ENCODE results near the gene FAM25A.
"Not testable (repeated sequence)": the region's sequence is repeated elsewhere in the genome, so short reads cannot be mapped to it uniquely, and the experiment has no call there.

Gene FAM25A

GRCh38 chr10:87013528-87013927, 6.6 kb upstream of the FAM25A start:
- DNase-seq (ENCODE audit: low spot score): not testable (repeated sequence)

DNA sequence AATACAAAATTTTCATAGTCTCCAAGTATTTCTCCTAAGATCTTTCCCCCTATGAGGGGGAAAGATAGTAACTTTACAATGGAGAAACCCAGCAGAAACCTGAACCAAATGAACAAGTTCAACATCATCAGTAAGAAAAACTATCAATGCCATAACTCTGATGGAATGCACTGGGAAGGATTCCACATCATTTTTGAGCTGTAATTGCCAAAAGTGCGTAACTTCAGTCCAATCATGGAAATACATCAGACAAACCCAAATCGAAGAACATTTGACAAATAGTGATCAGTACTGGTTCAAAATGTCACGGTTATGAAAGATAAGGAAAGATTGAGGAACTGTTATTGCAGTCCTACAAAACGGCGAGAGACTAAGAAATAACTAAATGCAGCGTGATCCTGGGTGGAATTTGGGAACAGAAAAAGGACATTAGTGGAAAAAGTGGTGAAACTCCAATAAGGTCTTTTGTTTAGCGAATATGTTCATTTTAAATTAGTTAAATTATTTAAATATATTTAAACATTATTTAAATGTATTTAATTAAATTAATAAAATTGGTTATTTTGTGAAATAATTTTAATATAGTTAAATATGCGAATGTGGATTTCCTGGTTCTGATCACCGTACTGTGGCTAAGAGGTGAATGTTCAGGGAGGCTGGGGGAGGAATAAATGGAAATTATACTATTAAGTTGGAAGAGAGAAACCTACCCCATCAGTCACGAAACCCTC, 4.9 kb upstream of the FAM25A start:
- not testable (repeated sequence) for DNase-seq (ENCODE audit: low spot score)

DNA sequence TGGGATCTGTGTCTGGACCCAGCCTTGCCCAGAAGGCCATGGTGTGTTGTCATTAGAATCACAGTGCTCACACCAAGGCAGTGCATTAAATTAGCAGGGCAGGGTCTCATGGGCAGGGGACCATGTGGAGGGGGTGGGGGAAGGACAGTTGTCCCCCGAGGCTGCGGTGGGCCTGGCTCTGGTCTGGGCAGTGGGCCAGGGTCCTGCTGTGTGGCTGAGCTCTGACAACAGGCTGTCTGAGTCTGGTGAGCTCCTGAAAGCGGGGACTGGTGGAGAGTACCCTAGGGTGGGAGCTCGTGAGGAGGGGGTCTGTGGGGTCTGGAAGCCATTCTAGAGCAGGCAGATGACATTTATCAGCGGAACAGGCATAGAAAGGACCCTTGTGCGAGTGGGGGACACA, 2.0 kb upstream of the FAM25A start:
- DNase-seq (ENCODE audit: low spot score): not testable (repeated sequence)

DNA sequence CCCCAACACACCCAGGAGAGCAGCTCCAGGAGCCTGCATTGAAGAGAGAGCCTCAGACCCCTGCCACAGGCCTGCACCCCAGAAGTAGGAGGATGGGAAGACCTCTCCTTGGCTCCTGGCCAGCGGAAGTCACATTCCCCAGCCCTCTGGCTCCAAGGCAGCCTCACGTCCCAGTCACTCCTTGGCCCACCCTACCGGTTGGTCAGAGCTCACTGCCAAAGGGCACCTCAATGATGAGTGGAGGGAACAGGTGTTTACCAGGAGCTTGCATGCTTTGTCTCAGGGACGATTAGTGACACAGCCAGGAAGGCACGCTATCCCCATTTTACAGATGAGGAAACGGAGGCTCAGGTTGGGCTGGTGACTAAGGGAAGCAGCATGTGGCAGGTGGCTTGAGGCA, 1.0 kb upstream of the FAM25A start:
- DNase-seq (ENCODE audit: low spot score): not testable (repeated sequence)

GRCh38 chr10:87019504-87019903, 590 bp upstream of the FAM25A start:
- DNase-seq (ENCODE audit: low spot score): not testable (repeated sequence)

GRCh38 chr10:87025285-87025958, 5.3 kb downstream of the FAM25A start:
- peak; percentile 3 for DNase-seq (ENCODE audit: low spot score)

DNA sequence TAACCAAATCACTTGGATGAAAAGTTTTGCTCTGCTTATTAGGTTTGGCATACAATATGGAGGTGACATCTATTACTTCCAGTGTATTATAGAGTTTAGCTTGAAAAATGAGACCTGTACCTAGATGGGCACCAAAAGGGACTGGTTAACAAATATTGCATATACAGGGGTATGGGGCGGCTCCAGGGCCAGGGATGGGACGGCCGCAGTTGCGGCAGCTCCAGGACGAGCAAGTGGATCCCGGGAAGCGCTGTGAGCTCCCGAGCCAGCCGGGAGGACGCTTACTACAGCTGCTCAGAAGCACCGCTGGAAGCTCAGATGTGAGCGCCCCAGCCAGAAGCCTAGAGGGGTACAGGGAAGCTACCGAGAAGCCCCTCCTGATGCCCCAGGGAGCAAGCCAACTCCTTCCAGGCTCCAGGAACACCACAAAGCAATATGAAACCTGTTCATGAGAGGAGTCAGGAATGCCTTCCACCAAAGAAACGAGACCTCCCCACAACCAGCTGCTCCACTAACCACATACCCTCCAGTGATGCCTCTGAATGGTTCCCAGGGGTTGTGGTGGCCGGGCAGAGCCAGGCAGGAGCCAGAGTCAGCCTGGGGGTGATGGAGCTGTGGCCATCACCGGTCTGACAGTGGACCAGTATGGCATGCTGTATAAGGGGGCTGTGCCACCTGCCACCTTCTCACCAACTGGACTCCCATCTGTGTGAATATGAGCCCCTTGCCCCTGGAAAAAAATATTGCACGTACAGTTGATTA, 6.8 kb downstream of the FAM25A start:
- not testable (repeated sequence) for DNase-seq (ENCODE audit: low spot score)

GRCh38 chr10:87030419-87030818, 10.3 kb downstream of the FAM25A start:
- DNase-seq (ENCODE audit: low spot score): not testable (repeated sequence)

DNA sequence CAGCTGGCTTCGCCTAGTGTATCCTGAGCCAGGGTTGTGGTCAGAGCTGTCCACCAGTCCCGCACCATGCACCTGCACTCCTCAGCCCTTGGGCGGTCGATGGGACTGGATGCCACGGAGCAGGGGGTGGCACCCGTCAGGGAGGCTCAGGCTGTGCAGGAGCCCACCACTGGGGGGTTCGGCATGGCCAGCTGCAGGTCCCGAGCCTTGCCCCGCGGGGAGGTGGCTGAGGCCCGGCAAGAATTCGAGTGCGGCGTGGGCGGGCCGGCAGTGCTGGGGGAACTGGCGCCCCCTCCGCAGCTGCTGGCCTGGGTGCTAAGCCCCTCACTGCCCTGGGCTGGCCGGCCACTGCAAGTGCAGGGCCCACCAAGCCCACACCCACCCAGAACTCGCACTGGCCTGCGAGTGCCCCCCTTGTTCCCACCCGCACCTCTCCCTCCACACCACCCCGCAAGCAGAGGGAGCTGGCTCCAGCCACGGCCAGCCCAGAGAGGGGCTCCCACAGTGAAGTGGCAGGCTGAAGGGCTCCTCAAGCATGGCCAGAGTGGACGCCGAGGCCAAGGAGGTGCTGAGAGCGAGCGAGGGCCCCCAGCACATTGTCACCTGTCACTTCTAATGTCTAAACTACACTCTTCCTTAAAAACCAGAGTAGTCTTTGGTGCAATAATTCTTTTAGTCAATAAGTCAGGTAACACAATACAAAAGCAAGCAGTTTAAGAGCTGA, 11.0 kb downstream of the FAM25A start:
- DNase-seq (ENCODE audit: low spot score): no peak

- DNase-seq (ENCODE audit: low spot score): no peak
Observed at GRCh38 chr10:87036623-87037022, 16.5 kb downstream of the FAM25A start.

- no peak for DNase-seq (ENCODE audit: low spot score)
Observed at GRCh38 chr10:87038286-87038717, 18.2 kb downstream of the FAM25A start.

DNA sequence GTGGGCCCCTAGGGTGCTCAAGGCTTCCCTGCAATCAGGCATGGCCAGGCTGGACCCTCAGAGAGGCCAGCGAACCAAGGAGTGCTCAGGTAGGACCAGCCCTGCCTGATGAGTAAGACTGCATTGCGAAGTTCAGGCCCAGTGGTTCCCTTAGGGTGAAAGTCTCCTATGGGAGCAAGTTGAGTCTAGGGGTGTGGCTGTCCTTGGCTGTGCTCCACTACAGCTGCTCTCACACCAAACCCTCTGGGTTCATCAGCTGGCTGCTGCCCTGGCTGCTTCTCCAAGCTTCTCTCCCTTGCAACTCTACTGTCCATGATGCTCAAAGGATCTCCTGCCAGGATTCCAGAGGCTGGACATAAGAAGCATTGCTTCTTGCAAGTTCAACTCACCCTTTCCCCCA, 18.7 kb downstream of the FAM25A start:
- DNase-seq (ENCODE audit: low spot score): no peak

- DNase-seq (ENCODE audit: low spot score): not testable (repeated sequence)
Observed at GRCh38 chr10:87043579-87043978, 23.5 kb downstream of the FAM25A start.

DNA sequence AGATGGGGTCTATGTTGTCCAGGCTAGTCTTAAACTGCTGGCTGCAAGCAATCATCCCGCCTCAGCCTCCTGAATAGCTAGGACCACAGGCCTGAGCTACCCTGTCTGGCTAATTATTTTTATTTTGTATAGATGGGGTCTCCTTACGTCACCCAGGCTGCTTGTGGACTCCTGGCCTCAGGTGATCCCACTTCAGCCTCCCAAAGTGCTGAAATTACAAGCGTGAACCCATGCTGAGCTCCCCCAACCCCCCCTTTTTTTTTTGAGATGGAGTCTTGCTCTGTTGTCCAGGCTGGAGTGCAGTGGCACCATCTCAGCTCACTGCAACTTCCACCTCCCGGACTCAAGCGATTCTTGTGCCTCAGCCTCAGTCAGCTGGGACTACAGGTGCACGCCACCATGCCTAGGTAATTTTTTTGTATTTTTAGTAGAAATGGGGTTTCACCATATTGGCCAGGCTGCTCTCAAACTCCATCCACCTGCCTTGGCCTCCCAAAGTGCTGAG, 25.4 kb downstream of the FAM25A start:
- no peak for DNase-seq (ENCODE audit: low spot score)

DNA sequence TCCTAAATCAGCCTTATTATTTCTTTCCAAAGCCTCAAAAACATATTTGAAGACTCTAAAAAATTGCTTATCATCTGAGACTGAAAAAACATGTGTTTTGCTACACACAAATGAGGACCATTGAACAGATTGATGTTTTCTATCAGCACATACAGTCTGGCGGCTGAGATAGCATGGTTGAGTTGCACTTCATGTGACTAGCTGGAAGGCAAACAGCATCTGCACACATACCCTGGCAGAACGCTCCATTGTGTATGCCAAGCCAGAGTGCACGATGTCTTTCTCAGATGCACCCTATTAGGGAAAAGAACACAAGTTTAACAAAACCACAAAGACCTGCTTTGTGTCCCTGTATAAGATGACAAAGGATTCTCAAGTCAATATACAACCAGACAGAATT, 33.0 kb downstream of the FAM25A start:
- DNase-seq (ENCODE audit: low spot score): no peak

DNA sequence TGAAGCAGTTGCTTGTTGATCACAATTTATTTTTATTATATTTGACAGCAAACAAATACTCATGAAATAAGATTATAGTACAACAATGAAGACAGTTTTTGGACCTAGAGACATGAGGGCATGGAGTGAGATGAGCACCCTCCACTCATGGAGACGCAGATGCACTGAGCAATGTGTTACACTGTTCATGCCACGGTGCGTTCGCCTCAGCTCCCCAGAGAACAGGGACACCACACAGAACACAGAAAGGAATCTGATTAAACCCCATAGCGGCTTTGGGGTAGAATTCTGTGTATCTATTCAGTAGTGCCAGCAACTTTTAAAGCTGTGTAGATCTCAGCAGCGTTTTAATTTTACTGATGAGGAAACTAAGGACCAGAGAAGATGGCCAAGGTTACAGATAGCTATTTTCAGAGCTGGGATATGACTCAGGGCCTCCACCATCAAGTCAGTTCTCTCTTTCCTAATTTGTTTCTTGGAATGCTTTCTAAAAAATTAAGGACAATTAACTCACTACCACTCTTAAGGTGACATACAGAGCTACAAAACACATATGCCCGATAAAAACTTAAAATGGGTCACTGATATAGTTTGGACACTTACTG, 33.6 kb downstream of the FAM25A start:
- no peak for DNase-seq (ENCODE audit: low spot score)

DNA sequence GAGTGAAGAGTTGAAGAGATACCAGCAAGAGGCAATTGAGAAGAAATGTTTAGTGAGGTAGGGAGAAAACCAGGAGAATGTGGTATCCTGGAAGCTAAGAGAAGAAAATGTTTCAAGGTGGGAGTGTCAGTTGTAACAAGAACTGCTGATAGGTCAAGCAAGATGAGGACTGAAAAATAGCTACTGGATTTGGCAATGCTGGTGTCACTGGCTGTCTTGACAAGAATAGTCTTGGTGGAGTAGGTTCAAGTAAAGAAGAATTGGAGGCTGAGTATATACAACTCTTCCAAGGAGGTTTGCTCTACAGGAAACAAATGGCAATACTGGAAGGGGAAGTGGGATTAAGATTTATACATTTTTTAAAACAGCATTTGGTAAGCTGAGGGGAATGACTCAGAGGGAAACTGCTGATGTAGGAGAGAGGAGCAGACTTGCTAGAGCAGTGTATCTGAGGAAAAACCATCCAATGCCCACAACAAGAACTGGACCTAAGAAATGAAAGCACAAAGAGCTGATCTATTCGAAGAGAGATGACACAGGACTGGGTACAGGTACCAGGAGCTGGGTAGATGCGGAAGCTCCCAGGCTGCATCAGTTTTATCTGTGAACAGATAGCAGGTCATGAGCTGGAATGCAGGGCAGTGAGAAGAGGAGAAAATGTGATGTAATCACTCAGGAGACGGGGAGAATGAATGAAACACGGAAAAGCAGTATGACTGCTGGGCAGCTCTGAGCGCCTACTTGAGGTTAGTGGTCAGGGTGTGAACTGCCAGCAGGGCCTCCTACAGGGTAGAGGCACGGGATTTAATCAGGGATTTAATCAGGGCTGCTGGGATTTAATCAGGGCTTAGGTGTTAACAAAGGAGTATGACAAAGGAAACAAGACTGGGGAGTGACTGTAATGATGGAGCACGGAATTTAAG, 34.5 kb downstream of the FAM25A start:
- DNase-seq (ENCODE audit: low spot score): no peak

DNA sequence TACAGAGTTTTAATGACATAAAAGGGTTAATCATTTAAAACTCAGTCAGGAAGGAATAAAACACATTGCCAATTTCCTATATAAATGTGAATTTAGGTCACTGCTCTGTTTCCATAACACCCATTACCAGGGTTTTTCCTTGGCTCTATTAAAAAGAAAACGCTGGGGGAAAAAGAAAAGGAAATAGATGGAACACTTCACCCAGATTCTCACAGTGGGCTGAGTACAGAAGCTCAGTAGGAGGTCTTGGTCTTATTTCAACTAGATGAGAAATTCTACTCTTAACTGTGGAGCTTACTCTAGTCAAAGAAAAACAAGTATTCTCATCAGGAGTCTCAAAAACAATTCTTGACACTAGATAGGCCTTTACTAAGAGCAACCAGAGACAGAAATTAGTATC, 38.1 kb downstream of the FAM25A start:
- DNase-seq (ENCODE audit: low spot score): no peak

DNA sequence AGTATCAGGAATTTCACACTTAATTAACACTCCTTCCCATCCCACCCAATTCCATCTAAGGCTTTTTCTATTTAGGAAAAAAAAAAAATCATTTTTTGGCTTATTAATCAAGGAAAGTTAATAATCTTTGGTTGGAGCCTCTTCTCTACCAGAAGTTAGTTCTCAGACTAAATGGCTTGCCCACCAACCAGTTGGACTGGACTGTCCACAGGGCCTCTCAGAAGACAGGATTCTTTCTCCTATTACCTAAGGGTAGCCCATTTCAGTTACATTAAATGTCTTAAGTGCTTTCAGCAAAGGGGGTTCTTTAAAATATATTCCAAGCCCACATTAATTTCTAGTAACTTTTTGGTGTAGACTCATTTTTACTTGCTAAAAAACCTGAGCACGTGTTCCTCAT, 39.3 kb downstream of the FAM25A start:
- no peak for DNase-seq (ENCODE audit: low spot score)

- no peak for DNase-seq (ENCODE audit: low spot score)
Observed at GRCh38 chr10:87060280-87060928, 40.3 kb downstream of the FAM25A start.

Measured in CD4-positive, alpha-beta T cell treated with Interleukin-6 at 100 ng/mL for 8 hours (primary cell).